Choroid plexus epithelial cell (primary cell): ENCODE measurements around the gene UFSP2.

Experiments
- DNase-seq: peaks from one replicate; pipeline ENCODE4 v3.0.0-alpha.2; 2010; ENCODE audit warnings: low read depth
- H3K4me3 ChIP-seq: 2 replicates; pipeline ENCODE4 v1.5.1; 2011; ENCODE audit warnings: low read depth, mild to moderate bottlenecking, control low read depth, low read length, moderate library complexity
- CTCF ChIP-seq: conservative IDR thresholded peaks from 2 replicates; pipeline ENCODE4 v1.5.1; 2011; ENCODE audit warnings: low read depth, mild to moderate bottlenecking, control low read depth, inconsistent platforms, low read length, moderate library complexity

The UFSP2 gene

GRCh38 chr4:185387957-185388356, 37.8 kb downstream of the UFSP2 start:
- no peak overlapping the region for H3K4me3 ChIP-seq
- no peak for DNase-seq
- TF ChIP-seq CTCF, result no peak

- DNase-seq, result peak; percentile 15
- no peak overlapping the region for H3K4me3 ChIP-seq
- TF ChIP-seq CTCF, result no peak
Measured at GRCh38 chr4:185384930-185385331, 40.8 kb downstream of the UFSP2 start.

GRCh38 chr4:185384061-185384460, 41.7 kb downstream of the UFSP2 start:
- TF ChIP-seq CTCF, result no peak
- no peak for DNase-seq
- H3K4me3 ChIP-seq, result no peak overlapping the region

- no peak overlapping the region for H3K4me3 ChIP-seq
- no peak for DNase-seq
- TF ChIP-seq CTCF, result no peak
Measured at GRCh38 chr4:185383451-185383850, 42.3 kb downstream of the UFSP2 start.

- H3K4me3 ChIP-seq, result no peak overlapping the region
- DNase-seq, result no peak
- TF ChIP-seq CTCF, result no peak
Measured at GRCh38 chr4:185382754-185383153, 43.0 kb downstream of the UFSP2 start.

- no peak overlapping the region for H3K4me3 ChIP-seq
- peak; percentile 31 for DNase-seq
- no peak for TF ChIP-seq CTCF
Measured at GRCh38 chr4:185381288-185382196, 44.2 kb downstream of the UFSP2 start.

- TF ChIP-seq CTCF, result no peak
- DNase-seq, result no peak
- H3K4me3 ChIP-seq, result no peak overlapping the region
Measured at GRCh38 chr4:185380320-185380719, 45.4 kb downstream of the UFSP2 start.
